ENCODE data around the gene MYO16. TPM values are rescaled to one million over a fixed set of nuclear protein-coding genes. Genes with fewer than 3 reads are reported as not detected.

Gene MYO16
- total and polyA plus RNA-seq, 8 donors, result 1.1 to 2.5 (median 1.7) TPM

DNA sequence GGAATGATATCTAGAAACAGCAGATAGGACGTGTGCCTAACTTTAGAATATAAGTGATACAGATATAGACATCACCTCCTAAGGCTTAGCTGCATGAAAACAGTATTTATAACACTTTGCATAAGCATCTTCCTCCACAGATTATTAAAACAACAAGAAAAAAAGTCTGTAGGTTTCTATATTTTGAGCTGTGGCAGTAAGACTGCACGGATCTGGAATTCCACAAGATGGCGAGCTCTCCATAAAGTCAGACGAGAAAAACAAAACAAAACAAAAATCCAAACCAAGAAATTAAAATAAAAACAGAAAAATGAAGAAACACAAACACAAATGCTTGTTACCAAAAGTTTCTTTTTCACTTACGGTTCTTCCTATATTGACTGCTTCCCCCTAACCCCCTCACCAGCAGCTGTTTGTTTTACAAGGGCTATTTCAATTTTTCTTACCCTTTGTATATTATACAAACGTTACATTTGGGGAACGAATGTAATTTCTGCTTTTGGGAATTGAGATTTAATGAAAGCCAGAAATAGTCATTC, 285.8 kb downstream of the MYO16 start:
- ATAC-seq (peak; percentile 41), DNase-seq (no peak)
- intact Hi-C loops (cut with DNase I), result no loop called here
- TF ChIP-seq, protein P1, sequence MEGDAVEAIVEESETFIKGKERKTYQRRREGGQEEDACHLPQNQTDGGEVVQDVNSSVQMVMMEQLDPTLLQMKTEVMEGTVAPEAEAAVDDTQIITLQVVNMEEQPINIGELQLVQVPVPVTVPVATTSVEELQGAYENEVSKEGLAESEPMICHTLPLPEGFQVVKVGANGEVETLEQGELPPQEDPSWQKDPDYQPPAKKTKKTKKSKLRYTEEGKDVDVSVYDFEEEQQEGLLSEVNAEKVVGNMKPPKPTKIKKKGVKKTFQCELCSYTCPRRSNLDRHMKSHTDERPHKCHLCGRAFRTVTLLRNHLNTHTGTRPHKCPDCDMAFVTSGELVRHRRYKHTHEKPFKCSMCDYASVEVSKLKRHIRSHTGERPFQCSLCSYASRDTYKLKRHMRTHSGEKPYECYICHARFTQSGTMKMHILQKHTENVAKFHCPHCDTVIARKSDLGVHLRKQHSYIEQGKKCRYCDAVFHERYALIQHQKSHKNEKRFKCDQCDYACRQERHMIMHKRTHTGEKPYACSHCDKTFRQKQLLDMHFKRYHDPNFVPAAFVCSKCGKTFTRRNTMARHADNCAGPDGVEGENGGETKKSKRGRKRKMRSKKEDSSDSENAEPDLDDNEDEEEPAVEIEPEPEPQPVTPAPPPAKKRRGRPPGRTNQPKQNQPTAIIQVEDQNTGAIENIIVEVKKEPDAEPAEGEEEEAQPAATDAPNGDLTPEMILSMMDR (IDR thresholded peaks at IDR 0.05), result peak in 1 of 2 donors; percentile 21
- Histone ChIP-seq H3K4me3 (no peak overlapping the region), H3K9me3 (no peaks in the 10 kb centered on the region), H3K27me3 (no peaks in the 10 kb centered on the region), H3K36me3 (no peaks in the 10 kb centered on the region), H3K27ac (peak overlapping the region; percentile 59 to 64), H3K4me1 (peaks cover 6 to 23% of the 10 kb centered on the region in 2 donors)

GRCh38 chr13:108915634-108916512, 286.5 kb downstream of the MYO16 start:
- Histone ChIP-seq H3K4me3 (no peak overlapping the region), H3K36me3 (no peaks in the 10 kb centered on the region), H3K27ac (peak overlapping the region; percentile 59 to 64), H3K27me3 (no peaks in the 10 kb centered on the region), H3K9me3 (no peaks in the 10 kb centered on the region), H3K4me1 (peaks cover 6 to 23% of the 10 kb centered on the region in 2 donors)
- intact Hi-C loops (cut with DNase I), result no loop called here
- peak in 3 of 4 donors; percentile 53 to 93 (median 86) for DNase-seq
- ATAC-seq, result peak; percentile 74
- TF ChIP-seq, protein P1 (IDR thresholded peaks at IDR 0.05), result no peak

DNA sequence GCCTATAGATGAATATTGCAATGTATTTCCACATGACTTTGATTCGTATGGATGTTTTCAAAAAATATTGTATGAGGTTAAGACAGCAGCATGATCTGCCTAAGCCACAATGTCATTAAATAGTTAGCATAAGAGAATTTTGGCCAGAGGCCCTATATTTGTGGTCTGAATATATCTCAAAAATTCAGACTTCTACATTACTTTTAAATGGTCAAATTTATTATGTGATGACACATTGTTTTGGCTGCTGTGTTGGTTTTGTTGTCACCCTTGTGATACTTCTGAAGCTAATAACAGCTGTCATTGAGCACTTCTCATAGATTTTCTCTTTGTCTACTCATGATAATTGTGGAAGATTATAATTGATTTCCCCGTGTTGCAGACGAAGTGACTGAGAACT, 288.2 kb downstream of the MYO16 start:
- Histone ChIP-seq H3K27me3 (no peaks in the 10 kb centered on the region), H3K27ac (no peak overlapping the region), H3K4me3 (no peak overlapping the region), H3K4me1 (peaks cover 6 to 23% of the 10 kb centered on the region in 2 donors), H3K9me3 (no peaks in the 10 kb centered on the region), H3K36me3 (no peaks in the 10 kb centered on the region)
- TF ChIP-seq, protein P1 (IDR thresholded peaks at IDR 0.05), result no peak
- ATAC-seq, result no peak
- no peak for DNase-seq
- intact Hi-C loops (cut with DNase I), result no loop called here

GRCh38 chr13:108919036-108919907, 289.9 kb downstream of the MYO16 start:
- H3K9me3 ChIP-seq, result no peaks in the 10 kb centered on the region
- no peaks in the 10 kb centered on the region for H3K36me3 ChIP-seq
- ATAC-seq (peak; percentile 78), DNase-seq (peak in 2 of 4 donors; percentile 31 to 40)
- H3K27ac ChIP-seq, result no peak overlapping the region
- H3K4me3 ChIP-seq, result no peak overlapping the region
- intact Hi-C loops (cut with DNase I), result no loop called here
- TF ChIP-seq, protein P1 (IDR thresholded peaks at IDR 0.05), result no peak
- H3K4me1 ChIP-seq, result peaks cover 6 to 22% of the 10 kb centered on the region in 2 donors
- no peaks in the 10 kb centered on the region for H3K27me3 ChIP-seq

Data from left lung (tissue), 10 donors.